ENCODE data around the gene TPO.

The TPO gene

GRCh38 chr2:1550076-1550475, 136.8 kb downstream of the TPO start:
- TF ChIP-seq CTCF (IDR thresholded peaks at IDR 0.05) (no peak), ZFX (IDR thresholded peaks at IDR 0.05; ENCODE audit: borderline replicate concordance) (no peak)
- H3K27ac ChIP-seq = no peak overlapping the region

- no peak for TF ChIP-seq ZFX (IDR thresholded peaks at IDR 0.05; ENCODE audit: borderline replicate concordance)
- TF ChIP-seq CTCF (IDR thresholded peaks at IDR 0.05) = peak; percentile 93
- H3K27ac ChIP-seq = no peak overlapping the region
Measured at GRCh38 chr2:1550658-1551316, 137.5 kb downstream of the TPO start.

GRCh38 chr2:1551905-1552304, 138.6 kb downstream of the TPO start:
- TF ChIP-seq ZFX (IDR thresholded peaks at IDR 0.05; ENCODE audit: borderline replicate concordance) (no peak), CTCF (IDR thresholded peaks at IDR 0.05) (no peak)
- no peak overlapping the region for H3K27ac ChIP-seq

GRCh38 chr2:1552611-1553010, 139.3 kb downstream of the TPO start:
- TF ChIP-seq ZFX (IDR thresholded peaks at IDR 0.05; ENCODE audit: borderline replicate concordance) (no peak), CTCF (IDR thresholded peaks at IDR 0.05) (no peak)
- no peak overlapping the region for H3K27ac ChIP-seq

- no peak for TF ChIP-seq CTCF (IDR thresholded peaks at IDR 0.05)
- TF ChIP-seq ZFX (IDR thresholded peaks at IDR 0.05; ENCODE audit: borderline replicate concordance) = no peak
- no peak overlapping the region for H3K27ac ChIP-seq
Measured at GRCh38 chr2:1553671-1554295, 140.5 kb downstream of the TPO start.

- TF ChIP-seq ZFX (IDR thresholded peaks at IDR 0.05; ENCODE audit: borderline replicate concordance) = no peak
- no peak for TF ChIP-seq CTCF (IDR thresholded peaks at IDR 0.05)
Measured at GRCh38 chr2:1556286-1556685, 143.0 kb downstream of the TPO start.

GRCh38 chr2:1556776-1557466, 143.7 kb downstream of the TPO start:
- H3K27ac ChIP-seq = no peak overlapping the region
- TF ChIP-seq ZFX (IDR thresholded peaks at IDR 0.05; ENCODE audit: borderline replicate concordance) (no peak), CTCF (IDR thresholded peaks at IDR 0.05) (no peak)

More at GRCh38 chr2:1556286-1556685, 143.0 kb downstream of the TPO start:
- H3K27ac ChIP-seq = no peak overlapping the region

All from 22Rv1 (cell line).